ENCODE data around the gene SMC1A.

GRCh38 chrX:53333853-53334252 lies 88.6 kb downstream of the SMC1A start:
- TF ChIP-seq CTCF (conservative IDR thresholded peaks at IDR 0.05; ENCODE audit: low read length) (no peak), EZH2phosphoT487 (IDR thresholded peaks at IDR 0.05; ENCODE audit: borderline replicate concordance) (no peak)

All from Loucy (cell line).